ENCODE measurements around the gene HMBS.

The HMBS gene

GRCh38 chr11:119056421-119056999, 28.2 kb upstream of the HMBS start (continued):
- TF ChIP-seq ZBTB48 (tag by site-specific recombination; IDR thresholded peaks at IDR 0.05) (peak; percentile 11; the same call in 1 of the 2 replicates), SP2 (tag by site-specific recombination; IDR thresholded peaks at IDR 0.05) (peak; percentile 63), ZNF366 (tag by site-specific recombination; conservative IDR thresholded peaks at IDR 0.05) (no peak), MEIS1 (CRISPR knock-in tag; IDR thresholded peaks at IDR 0.05; ENCODE audit: borderline replicate concordance) (no peak), ZNF626 (tag by site-specific recombination; IDR thresholded peaks at IDR 0.05) (no peak), ZNF76 (tag by site-specific recombination; IDR thresholded peaks at IDR 0.05; ENCODE audit: borderline replicate concordance, low read depth) (0 out of 2 replicates have a peak, but pooled peaks have one; percentile 38), ZBTB7A (tag by site-specific recombination; IDR thresholded peaks at IDR 0.05; ENCODE audit: low read depth) (no peak), GLIS1 (tag by site-specific recombination; IDR thresholded peaks at IDR 0.05) (peak; percentile 66), ZNF585B (tag by site-specific recombination; IDR thresholded peaks at IDR 0.05) (no peak), ZNF692 (tag by site-specific recombination; IDR thresholded peaks at IDR 0.05) (peak; percentile 17; the same call in 1 of the 2 replicates), ZNF561 (tag by site-specific recombination; IDR thresholded peaks at IDR 0.05; ENCODE audit: borderline replicate concordance) (peak; percentile 50; the same call in 1 of the 2 replicates), ZBTB10 (tag by site-specific recombination; IDR thresholded peaks at IDR 0.05) (no peak)

GRCh38 chr11:119057000-119057769, 27.5 kb upstream of the HMBS start, which contains the start of gene HYOU1:
Gene HYOU1 (minus strand): TSS chr11:119057205. CDS start chr11:119056160, 1,045 bp downstream.
- Histone ChIP-seq H3K36me3 (ENCODE audit: control insufficient read depth in 2 of 2, insufficient read depth in 1 of 2, low read length in 2 of 2) (peaks cover 4 to 37% of the 10 kb centered on the region in 2 experiments; a peak in 1 of 3 replicates), H3K4me1 (ENCODE audit: control insufficient read depth, insufficient read depth, low read length) (no peaks in the 10 kb centered on the region), H3K4me3 (ENCODE audit: low read depth, low read length) (peak within 1 kb of the TSS; percentile 85), H3K9me3 (ENCODE audit: control insufficient read depth, insufficient read depth, low read depth, low read length) (no peaks in the 10 kb centered on the region), H3K27ac (ENCODE audit: extremely low read depth, low read depth, low read length) (peak within 1 kb of the TSS; percentile 72; the same call in 1 of the 2 replicates)
- ChIA-PET CTCF (interaction anchor here (0.7 to 1.5 kb wide), 4 partner anchors 11 to 281 kb away, joined by 3 to 6 read pairs (median 4); partner anchors contain the start of gene VPS11), POLR2A (interaction anchor here (0.5 to 4.0 kb wide), 17 partner anchors 9 to 91 kb away, joined by 3 to 20 read pairs (median 4); partner anchors contain the start of genes C2CD2L, DPAGT1, HINFP and HMBS)
- TF ChIP-seq ZNF621 (tag by site-specific recombination; IDR thresholded peaks at IDR 0.05), result no peak
- TF ChIP-seq ZNF521 (tag by site-specific recombination; IDR thresholded peaks at IDR 0.05), result no peak
- TF ChIP-seq KLF17 (tag by site-specific recombination; IDR thresholded peaks at IDR 0.05), result 0 out of 2 replicates have a peak, but pooled peaks have one; percentile 73
- no peak for TF ChIP-seq ZNF354C (tag by site-specific recombination; IDR thresholded peaks at IDR 0.05; ENCODE audit: borderline replicate concordance, low read depth)
- TF ChIP-seq ZNF26 (tag by site-specific recombination; IDR thresholded peaks at IDR 0.05), result no peak
- peak; percentile 93 for TF ChIP-seq HIC1 (tag by site-specific recombination; IDR thresholded peaks at IDR 0.05)
- TF ChIP-seq GLI4 (tag by site-specific recombination; IDR thresholded peaks at IDR 0.05), result no peak
- TF ChIP-seq ZNF571 (tag by site-specific recombination; IDR thresholded peaks at IDR 0.05), result no peak
- peak; percentile 62; the same call in 1 of the 2 replicates for TF ChIP-seq KLF9 (tag by site-specific recombination; IDR thresholded peaks at IDR 0.05; ENCODE audit: low read depth)
- no peak for TF ChIP-seq ZNF704 (tag by site-specific recombination; IDR thresholded peaks at IDR 0.05)

Measured in HEK293 (cell line).